Measurements from ENCODE around the gene UBE2D2.
A peak's percentile ranks its signal among the peaks of the same experiment; 100 is the strongest.

Gene UBE2D2

GRCh38 chr5:139638736-139639618 is 77.8 kb downstream of the UBE2D2 start:
- Mint-ChIP-seq H3K9me3 (no peaks in the 10 kb centered on the region), H3K4me3 (no peak overlapping the region), H3K4me1 (ENCODE audit: low read depth) (peaks cover 91% of the 10 kb centered on the region), H3K36me3 (ENCODE audit: low read depth) (no peaks in the 10 kb centered on the region), H3K27me3 (peaks cover 39% of the 10 kb centered on the region), H3K27ac (peak overlapping the region; percentile 77)
- intact Hi-C loops (cut with micrococcal nuclease) = loop anchor here (1.0 kb wide), 1 partner anchor 8 kb away; no protein-coding TSS in a partner anchor

- Mint-ChIP-seq H3K36me3 (ENCODE audit: low read depth) (no peaks in the 10 kb centered on the region), H3K27me3 (peaks cover 46% of the 10 kb centered on the region), H3K4me1 (ENCODE audit: low read depth) (peaks cover 94% of the 10 kb centered on the region), H3K4me3 (no peak overlapping the region), H3K27ac (peak overlapping the region; percentile 28), H3K9me3 (no peaks in the 10 kb centered on the region)
- intact Hi-C loops (cut with micrococcal nuclease) = no loop called here
Observed at GRCh38 chr5:139639619-139640380, 78.7 kb downstream of the UBE2D2 start.

GRCh38 chr5:139640421-139641115 is 79.4 kb downstream of the UBE2D2 start:
- intact Hi-C loops (cut with micrococcal nuclease) = no loop called here
- H3K36me3 Mint-ChIP-seq (ENCODE audit: low read depth) = no peaks in the 10 kb centered on the region
- H3K27me3 Mint-ChIP-seq = peaks cover 48% of the 10 kb centered on the region
- H3K9me3 Mint-ChIP-seq = no peaks in the 10 kb centered on the region
- H3K4me3 Mint-ChIP-seq = no peak overlapping the region
- peaks cover 94% of the 10 kb centered on the region for H3K4me1 Mint-ChIP-seq (ENCODE audit: low read depth)
- H3K27ac Mint-ChIP-seq = peak overlapping the region; percentile 28

DNA sequence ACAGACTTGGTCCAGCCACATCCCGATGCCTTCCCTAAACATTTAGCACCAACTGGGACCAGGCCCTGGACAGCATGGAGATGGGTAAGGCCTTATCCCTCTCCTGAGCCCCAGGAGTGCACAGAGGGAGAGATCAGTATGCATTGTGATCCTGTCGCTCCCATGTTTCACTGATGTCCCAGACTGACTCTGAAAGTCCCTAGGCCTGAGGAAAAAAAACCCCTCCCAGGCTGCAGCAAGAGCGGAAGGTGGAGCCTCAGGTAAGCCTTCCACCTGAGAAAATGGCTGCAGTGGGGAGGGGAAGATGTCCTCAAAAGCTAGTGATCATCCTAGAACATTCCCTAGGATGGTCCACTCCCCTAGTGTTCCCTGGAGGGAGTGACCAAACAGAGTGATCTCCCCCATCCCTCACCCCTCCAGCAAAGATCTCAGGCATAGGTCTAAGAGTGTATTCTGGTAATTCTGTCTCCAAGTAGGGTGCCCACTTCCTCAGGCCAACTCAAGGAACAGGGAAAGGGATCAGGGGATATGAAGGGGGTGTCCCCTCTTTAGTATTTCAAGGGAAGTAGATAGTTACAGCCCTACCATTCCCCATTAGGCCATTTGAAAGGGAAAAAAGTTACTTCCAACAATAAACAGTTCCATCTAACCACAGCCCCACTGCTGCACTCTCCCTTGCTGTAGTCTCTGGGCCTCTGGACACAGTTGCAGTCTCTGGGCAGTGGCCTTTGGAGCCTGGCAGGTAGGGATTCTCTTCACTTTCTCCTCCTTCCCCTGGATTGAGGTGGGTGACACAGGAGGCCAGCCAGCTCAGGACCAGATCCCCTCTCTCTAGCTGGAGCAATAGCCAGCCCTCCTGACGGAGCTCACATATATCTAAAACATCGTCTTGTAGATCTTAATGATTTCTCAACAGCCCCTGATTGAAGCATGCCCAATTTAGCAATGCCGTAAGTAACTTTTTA is 80.3 kb downstream of the UBE2D2 start:
- Mint-ChIP-seq H3K4me1 (ENCODE audit: low read depth) (peaks cover 94% of the 10 kb centered on the region), H3K9me3 (no peaks in the 10 kb centered on the region), H3K27me3 (peaks cover 55% of the 10 kb centered on the region), H3K4me3 (no peak overlapping the region), H3K36me3 (ENCODE audit: low read depth) (no peaks in the 10 kb centered on the region), H3K27ac (no peak overlapping the region)
- intact Hi-C loops (cut with micrococcal nuclease) = no loop called here

DNA sequence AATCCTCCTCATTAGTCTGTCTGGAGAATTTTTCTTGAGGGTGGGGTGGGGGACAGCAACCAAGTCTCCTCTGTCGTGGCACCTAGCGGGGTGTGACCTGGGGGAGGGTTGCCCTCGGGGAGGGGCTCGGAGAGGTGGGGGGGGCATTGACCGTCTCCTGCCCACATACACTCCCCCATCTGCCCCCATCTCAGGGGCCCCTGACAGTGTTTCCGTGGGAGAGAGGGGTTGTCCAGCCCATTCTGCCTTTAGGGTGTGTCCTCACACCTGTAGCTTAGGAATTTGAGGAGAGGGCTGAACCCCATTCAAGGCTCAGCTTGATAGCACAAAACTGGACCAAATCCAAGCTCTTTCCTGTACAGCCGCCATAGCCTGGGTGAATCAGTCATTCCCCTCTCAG is 81.1 kb downstream of the UBE2D2 start:
- no peaks in the 10 kb centered on the region for H3K36me3 Mint-ChIP-seq (ENCODE audit: low read depth)
- no peak overlapping the region for H3K27ac Mint-ChIP-seq
- peaks cover 60% of the 10 kb centered on the region for H3K27me3 Mint-ChIP-seq

DNA sequence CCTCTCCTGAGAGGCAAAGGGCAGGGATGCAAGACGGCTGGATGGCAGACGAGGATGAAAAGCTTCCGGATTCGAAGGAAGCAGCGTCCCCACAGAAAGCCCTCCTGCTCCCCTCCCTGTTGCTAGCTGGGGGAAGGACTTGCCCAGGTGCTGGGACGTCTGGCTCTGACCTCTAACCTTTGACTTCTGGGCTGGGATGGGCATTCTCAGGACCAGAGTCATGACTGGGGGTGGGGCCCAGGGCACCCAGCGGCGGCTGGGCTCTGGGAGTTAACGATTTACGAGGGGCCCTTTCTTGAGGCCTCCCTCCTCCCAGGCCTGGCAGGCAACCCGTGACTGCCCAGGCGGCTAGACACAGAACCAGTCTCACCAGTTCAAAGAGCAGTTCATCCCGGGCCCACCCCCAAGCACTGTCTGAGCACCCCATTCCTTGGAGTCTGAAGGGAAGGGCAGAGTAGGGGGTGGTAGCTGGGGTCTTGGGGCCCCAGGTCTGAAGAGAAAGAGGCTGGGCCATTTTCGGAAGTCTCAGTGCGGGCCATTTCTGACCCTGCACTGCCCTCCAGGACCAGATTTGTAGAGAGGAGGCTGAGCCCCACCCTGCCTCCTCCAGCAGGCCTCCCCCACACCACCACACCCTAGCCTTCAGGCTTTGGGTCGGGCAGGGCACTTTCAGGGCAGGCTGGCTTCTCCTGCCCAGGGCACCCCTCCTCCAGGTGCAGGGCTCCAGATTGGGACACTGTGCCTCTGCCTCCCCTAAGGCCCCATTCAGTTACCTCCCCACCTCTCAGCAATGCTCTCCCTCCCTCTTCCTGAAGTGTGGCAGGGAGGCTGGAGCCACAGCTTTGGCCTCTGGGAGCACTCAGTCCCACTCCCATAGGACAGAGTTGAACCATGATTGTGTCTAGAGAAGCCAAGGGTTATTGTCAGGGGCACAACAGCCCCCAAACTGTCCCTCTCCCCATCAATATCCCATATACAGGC is 82.0 kb downstream of the UBE2D2 start:
- Mint-ChIP-seq H3K9me3 (no peaks in the 10 kb centered on the region), H3K4me3 (no peak overlapping the region), H3K27ac (peak overlapping the region; percentile 33), H3K27me3 (peaks cover 60% of the 10 kb centered on the region), H3K4me1 (ENCODE audit: low read depth) (peaks cover 91% of the 10 kb centered on the region), H3K36me3 (ENCODE audit: low read depth) (no peaks in the 10 kb centered on the region)
- intact Hi-C loops (cut with micrococcal nuclease) = no loop called here

More for the DNA sequence above, 81.1 kb downstream of the UBE2D2 start:
- H3K4me3 Mint-ChIP-seq = no peak overlapping the region
- peaks cover 94% of the 10 kb centered on the region for H3K4me1 Mint-ChIP-seq (ENCODE audit: low read depth)
- intact Hi-C loops (cut with micrococcal nuclease) = no loop called here
- no peaks in the 10 kb centered on the region for H3K9me3 Mint-ChIP-seq

- no peaks in the 10 kb centered on the region for H3K36me3 Mint-ChIP-seq (ENCODE audit: low read depth)
- H3K9me3 Mint-ChIP-seq = no peaks in the 10 kb centered on the region
- peak overlapping the region; percentile 33 for H3K27ac Mint-ChIP-seq
- peaks cover 60% of the 10 kb centered on the region for H3K27me3 Mint-ChIP-seq
- no peak overlapping the region for H3K4me3 Mint-ChIP-seq
- intact Hi-C loops (cut with micrococcal nuclease) = no loop called here
- peaks cover 83% of the 10 kb centered on the region for H3K4me1 Mint-ChIP-seq (ENCODE audit: low read depth)
Observed at GRCh38 chr5:139644001-139644456, 82.9 kb downstream of the UBE2D2 start.

DNA sequence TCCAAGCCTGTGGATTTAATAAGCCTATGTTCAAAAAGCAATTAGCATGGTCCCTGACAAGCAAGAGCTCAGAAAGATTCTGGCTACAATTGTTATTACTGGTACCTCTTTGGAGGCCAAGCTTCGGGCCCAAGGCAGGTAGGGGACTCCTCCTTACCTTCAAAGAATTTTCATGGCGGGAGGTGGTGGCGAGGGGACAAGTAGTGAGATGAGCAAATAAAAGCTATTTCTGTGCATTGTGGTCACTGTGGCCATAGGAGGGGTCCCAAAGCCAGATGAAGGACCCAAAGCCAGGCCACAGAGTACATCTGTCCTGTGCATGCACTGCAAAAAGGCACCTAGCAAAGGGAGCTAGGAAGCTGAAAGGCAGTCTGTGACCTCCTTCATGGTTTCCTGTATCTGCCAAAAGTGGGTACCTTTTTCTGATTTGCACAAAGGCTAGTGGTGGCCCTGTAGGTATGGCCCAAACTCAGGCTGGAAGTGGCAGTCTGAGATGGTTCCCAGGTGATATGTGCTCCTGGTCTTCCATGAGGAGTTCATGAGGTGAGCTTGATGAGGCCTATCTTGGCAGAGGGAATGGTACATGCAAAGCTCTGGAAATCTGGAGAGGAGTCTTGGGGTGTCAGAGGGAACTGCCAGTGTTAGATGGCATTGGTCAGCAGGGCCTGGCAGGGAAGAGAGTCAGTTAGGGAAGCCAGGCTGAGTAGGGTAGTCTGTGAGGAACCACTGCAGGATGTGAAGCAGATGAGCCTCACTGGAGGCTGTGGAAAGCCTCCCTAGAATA is 83.7 kb downstream of the UBE2D2 start:
- peaks cover 57% of the 10 kb centered on the region for H3K27me3 Mint-ChIP-seq
- H3K4me1 Mint-ChIP-seq (ENCODE audit: low read depth) = peaks cover 78% of the 10 kb centered on the region
- H3K4me3 Mint-ChIP-seq = no peak overlapping the region
- H3K9me3 Mint-ChIP-seq = no peaks in the 10 kb centered on the region
- H3K36me3 Mint-ChIP-seq (ENCODE audit: low read depth) = peaks cover 8% of the 10 kb centered on the region
- intact Hi-C loops (cut with micrococcal nuclease) = loop anchor here (5.0 kb wide), 1 partner anchor 37 kb away; no protein-coding TSS in a partner anchor
- no peak overlapping the region for H3K27ac Mint-ChIP-seq

GRCh38 chr5:139645430-139645871 is 84.3 kb downstream of the UBE2D2 start:
- Mint-ChIP-seq H3K27me3 (peaks cover 54% of the 10 kb centered on the region), H3K4me3 (no peak overlapping the region), H3K4me1 (ENCODE audit: low read depth) (peaks cover 76% of the 10 kb centered on the region), H3K27ac (no peak overlapping the region), H3K36me3 (ENCODE audit: low read depth) (peaks cover 14% of the 10 kb centered on the region), H3K9me3 (no peaks in the 10 kb centered on the region)
- intact Hi-C loops (cut with micrococcal nuclease) = loop anchor here (5.0 kb wide), 1 partner anchor 37 kb away; no protein-coding TSS in a partner anchor

- no peaks in the 10 kb centered on the region for H3K9me3 Mint-ChIP-seq
- H3K36me3 Mint-ChIP-seq (ENCODE audit: low read depth) = peaks cover 16% of the 10 kb centered on the region
- H3K27ac Mint-ChIP-seq = peak overlapping the region; percentile 50
- peak overlapping the region; percentile 86 for H3K4me3 Mint-ChIP-seq
- H3K27me3 Mint-ChIP-seq = peaks cover 50% of the 10 kb centered on the region
- intact Hi-C loops (cut with micrococcal nuclease) = loop anchor here (5.0 kb wide), 1 partner anchor 36 kb away; no protein-coding TSS in a partner anchor
- H3K4me1 Mint-ChIP-seq (ENCODE audit: low read depth) = peaks cover 77% of the 10 kb centered on the region
Observed at GRCh38 chr5:139646111-139646510, 85.0 kb downstream of the UBE2D2 start.

- peaks cover 41% of the 10 kb centered on the region for H3K27me3 Mint-ChIP-seq
- peaks cover 16% of the 10 kb centered on the region for H3K36me3 Mint-ChIP-seq (ENCODE audit: low read depth)
- no peaks in the 10 kb centered on the region for H3K9me3 Mint-ChIP-seq
- H3K27ac Mint-ChIP-seq = peak overlapping the region; percentile 50
- intact Hi-C loops (cut with micrococcal nuclease) = loop anchor here (1.0 to 5.0 kb wide), 2 partner anchors 9 to 35 kb away; no protein-coding TSS in a partner anchor
- H3K4me3 Mint-ChIP-seq = peak overlapping the region; percentile 86
- H3K4me1 Mint-ChIP-seq (ENCODE audit: low read depth) = peaks cover 77% of the 10 kb centered on the region
Observed at GRCh38 chr5:139646912-139647505, 85.9 kb downstream of the UBE2D2 start.
